IPS-18a (cell line): Measurements from ENCODE around the gene PHLPP1.

Source experiments
- H3K27ac ChIP-seq: one replicate; pipeline ENCODE4 v1.5.1; 2013; ENCODE audit warnings: low read length
- H3K27me3 ChIP-seq: one replicate; pipeline ENCODE4 v1.6.1; 2013; ENCODE audit warnings: mild to moderate bottlenecking, low read length; ENCODE audit not compliant: control insufficient read depth, insufficient read depth
- H3K36me3 ChIP-seq: one replicate; pipeline ENCODE4 v1.6.1; 2013; ENCODE audit warnings: low read depth, low read length; ENCODE audit not compliant: control insufficient read depth
- H3K4me1 ChIP-seq: one replicate; pipeline ENCODE4 v1.6.1; 2013; ENCODE audit warnings: low read depth, low read length; ENCODE audit not compliant: control insufficient read depth
- H3K4me3 ChIP-seq: one replicate; pipeline ENCODE4 v1.5.1; 2013; ENCODE audit warnings: low read length
- H3K9ac ChIP-seq: one replicate; pipeline ENCODE4 v1.6.1; 2013; ENCODE audit warnings: mild to moderate bottlenecking, low read length, moderate library complexity
- H3K9me3 ChIP-seq: one replicate; pipeline ENCODE4 v1.6.1; 2013; ENCODE audit warnings: low read depth, low read length; ENCODE audit not compliant: control insufficient read depth

The PHLPP1 gene

DNA sequence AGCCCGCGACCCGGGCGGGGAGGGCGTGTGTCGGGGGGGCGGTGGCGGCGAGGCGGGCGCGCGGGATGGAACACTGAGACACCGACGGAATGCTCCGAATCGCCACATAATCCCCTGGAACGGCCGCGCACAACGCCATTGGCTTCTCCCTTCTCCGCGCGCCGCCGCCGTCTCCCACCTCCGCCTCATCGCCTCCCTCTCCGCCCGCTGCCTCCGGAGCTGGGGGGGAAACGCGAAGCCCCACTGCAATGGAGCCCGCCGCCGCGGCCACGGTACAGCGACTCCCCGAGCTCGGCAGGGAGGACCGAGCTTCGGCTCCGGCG is at the start of gene PHLPP1:
PHLPP1 (plus strand) TSS at position 106 of the 323 bp plus-strand sequence; CDS start at position 249, 143 bp downstream.
- Histone ChIP-seq H3K27ac (peak within 1 kb of the TSS; percentile 55), H3K27me3 (no peaks in the 10 kb centered on the region), H3K9ac (peak within 1 kb of the TSS; percentile 72), H3K9me3 (no peaks in the 10 kb centered on the region), H3K4me3 (peak within 1 kb of the TSS; percentile 74), H3K4me1 (peaks cover 34% of the 10 kb centered on the region), H3K36me3 (no peaks in the 10 kb centered on the region)

GRCh38 chr18:62669225-62669624 is 46.1 kb upstream of the PHLPP1 start:
- no peaks in the 10 kb centered on the region for H3K36me3 ChIP-seq
- H3K27me3 ChIP-seq: no peaks in the 10 kb centered on the region
- no peak overlapping the region for H3K9ac ChIP-seq
- H3K4me1 ChIP-seq: no peaks in the 10 kb centered on the region
- no peak overlapping the region for H3K4me3 ChIP-seq
- H3K9me3 ChIP-seq: no peaks in the 10 kb centered on the region
- H3K27ac ChIP-seq: no peak overlapping the region

GRCh38 chr18:62670573-62670972 is 44.8 kb upstream of the PHLPP1 start:
- no peaks in the 10 kb centered on the region for H3K27me3 ChIP-seq
- H3K4me3 ChIP-seq: no peak overlapping the region
- no peaks in the 10 kb centered on the region for H3K9me3 ChIP-seq
- H3K27ac ChIP-seq: no peak overlapping the region
- H3K4me1 ChIP-seq: no peaks in the 10 kb centered on the region
- no peaks in the 10 kb centered on the region for H3K36me3 ChIP-seq
- H3K9ac ChIP-seq: no peak overlapping the region

DNA sequence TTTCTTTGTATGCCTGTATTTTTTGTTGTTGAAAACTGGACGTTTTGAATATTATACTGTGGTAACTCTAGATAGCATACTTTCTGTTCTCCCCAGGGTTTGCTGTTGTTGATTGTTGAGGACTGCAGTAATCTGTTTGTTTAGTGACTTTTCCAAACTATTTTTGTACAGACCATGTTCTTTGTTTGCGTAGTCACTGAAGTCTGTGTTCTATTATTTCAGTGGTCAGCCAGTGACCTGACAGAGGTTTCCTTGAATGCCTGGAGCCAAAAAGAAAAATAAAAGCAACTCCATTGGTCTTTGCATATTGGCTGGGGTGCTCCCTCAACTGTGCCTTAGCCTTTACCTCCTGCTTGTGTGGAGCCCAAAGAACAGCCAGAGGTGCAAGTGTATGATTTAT is 42.7 kb upstream of the PHLPP1 start:
- Histone ChIP-seq H3K36me3 (no peaks in the 10 kb centered on the region), H3K27ac (no peak overlapping the region), H3K4me3 (no peak overlapping the region), H3K9me3 (no peaks in the 10 kb centered on the region), H3K4me1 (no peaks in the 10 kb centered on the region), H3K9ac (no peak overlapping the region), H3K27me3 (no peaks in the 10 kb centered on the region)

DNA sequence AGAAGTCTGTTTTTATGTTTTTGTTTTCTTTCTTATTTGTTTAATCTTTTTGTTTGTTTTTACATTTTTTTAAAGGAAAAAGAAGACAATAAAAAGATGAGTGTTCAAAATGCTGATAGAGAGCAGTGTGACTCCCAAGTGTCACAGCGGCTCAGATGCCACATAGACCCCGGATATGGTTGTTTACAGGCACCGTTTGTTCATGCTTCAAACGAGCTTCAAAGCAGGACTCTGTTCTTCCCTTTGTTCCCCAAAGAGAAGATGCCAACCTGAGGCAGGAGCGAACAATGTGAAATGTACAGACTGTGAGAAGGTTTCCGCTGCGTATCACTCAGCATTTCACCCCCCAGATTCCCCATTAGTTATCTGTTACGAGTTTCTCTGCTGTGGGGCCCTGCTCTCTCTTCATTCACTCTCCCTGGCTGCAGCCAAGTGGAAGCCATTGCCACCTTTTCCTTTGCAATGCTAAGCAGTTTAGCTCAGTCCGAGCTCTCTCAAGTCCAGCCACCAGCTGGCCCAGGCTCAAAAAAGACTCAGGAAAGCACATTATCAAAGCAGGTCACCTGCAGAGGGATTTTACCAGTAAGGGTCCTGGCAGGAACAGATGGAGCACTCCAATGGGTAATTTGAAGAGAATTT is 36.4 kb upstream of the PHLPP1 start:
- Histone ChIP-seq H3K27me3 (no peaks in the 10 kb centered on the region), H3K4me3 (no peak overlapping the region), H3K36me3 (no peaks in the 10 kb centered on the region), H3K9me3 (no peaks in the 10 kb centered on the region), H3K9ac (no peak overlapping the region), H3K4me1 (peaks cover 21% of the 10 kb centered on the region), H3K27ac (no peak overlapping the region)

DNA sequence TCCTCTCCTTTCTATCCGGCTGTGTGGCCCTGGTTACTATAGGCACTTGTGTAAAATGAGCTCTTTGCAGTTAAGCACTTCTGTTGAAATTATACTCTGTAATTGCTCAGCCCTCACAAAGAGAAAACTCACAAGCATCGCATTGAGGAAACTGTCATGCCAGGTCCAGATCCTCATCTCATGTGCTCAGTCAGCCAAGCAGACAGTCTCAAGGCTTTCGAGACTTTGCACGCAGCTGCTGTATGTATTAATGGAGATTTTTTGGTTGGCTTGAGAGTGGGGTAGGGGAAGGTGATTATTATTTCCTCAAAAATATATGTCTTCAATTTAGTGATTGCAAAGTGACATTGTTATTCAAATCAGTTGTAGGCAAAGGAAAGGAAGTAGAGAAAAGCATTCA is 33.0 kb upstream of the PHLPP1 start:
- Histone ChIP-seq H3K9me3 (no peaks in the 10 kb centered on the region), H3K27me3 (no peaks in the 10 kb centered on the region), H3K36me3 (no peaks in the 10 kb centered on the region), H3K27ac (no peak overlapping the region), H3K9ac (no peak overlapping the region), H3K4me1 (peaks cover 21% of the 10 kb centered on the region), H3K4me3 (no peak overlapping the region)

GRCh38 chr18:62683935-62684334 is 31.4 kb upstream of the PHLPP1 start:
- Histone ChIP-seq H3K27me3 (no peaks in the 10 kb centered on the region), H3K9ac (no peak overlapping the region), H3K4me1 (peaks cover 19% of the 10 kb centered on the region), H3K4me3 (no peak overlapping the region), H3K27ac (no peak overlapping the region), H3K36me3 (no peaks in the 10 kb centered on the region), H3K9me3 (no peaks in the 10 kb centered on the region)

DNA sequence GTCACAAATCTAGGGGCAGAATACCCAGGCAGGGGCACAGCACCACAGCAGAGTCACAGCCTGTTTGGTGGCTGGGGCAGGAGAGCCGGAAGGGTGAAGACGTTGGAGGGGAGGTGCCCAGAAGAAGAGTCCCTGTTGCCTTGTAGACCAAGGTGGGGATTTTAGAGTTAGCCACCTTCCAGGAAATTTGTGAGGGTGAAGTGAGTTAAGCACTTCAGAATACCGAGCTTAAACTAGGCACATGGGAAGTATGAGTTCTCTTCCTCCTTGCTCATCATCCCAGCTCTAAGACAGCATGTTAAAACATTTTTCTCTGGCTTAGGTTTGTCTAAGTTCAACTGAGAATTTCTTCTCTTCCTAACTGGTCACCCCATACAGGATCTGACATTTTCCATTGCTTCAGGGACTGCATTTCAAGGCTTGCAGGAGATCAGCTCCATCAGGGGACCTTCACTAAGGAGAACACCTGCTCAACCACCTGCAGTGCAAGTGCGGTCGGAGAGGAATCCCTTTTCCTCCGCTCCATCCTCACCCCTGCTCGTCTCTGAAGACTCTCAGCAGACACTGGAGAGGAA is 26.5 kb upstream of the PHLPP1 start:
- H3K36me3 ChIP-seq: no peaks in the 10 kb centered on the region
- H3K9me3 ChIP-seq: no peaks in the 10 kb centered on the region
- no peaks in the 10 kb centered on the region for H3K27me3 ChIP-seq
- H3K9ac ChIP-seq: no peak overlapping the region
- H3K4me1 ChIP-seq: no peaks in the 10 kb centered on the region
- H3K4me3 ChIP-seq: no peak overlapping the region
- H3K27ac ChIP-seq: no peak overlapping the region

GRCh38 chr18:62690236-62690815 is 25.0 kb upstream of the PHLPP1 start:
- Histone ChIP-seq H3K9me3 (no peaks in the 10 kb centered on the region), H3K9ac (no peak overlapping the region), H3K27me3 (no peaks in the 10 kb centered on the region), H3K4me3 (no peak overlapping the region), H3K27ac (no peak overlapping the region), H3K4me1 (no peaks in the 10 kb centered on the region), H3K36me3 (no peaks in the 10 kb centered on the region)

- no peak overlapping the region for H3K9ac ChIP-seq
- H3K4me1 ChIP-seq: no peaks in the 10 kb centered on the region
- no peaks in the 10 kb centered on the region for H3K36me3 ChIP-seq
- no peak overlapping the region for H3K27ac ChIP-seq
- no peak overlapping the region for H3K4me3 ChIP-seq
- H3K9me3 ChIP-seq: no peaks in the 10 kb centered on the region
- H3K27me3 ChIP-seq: no peaks in the 10 kb centered on the region
Observed at GRCh38 chr18:62693659-62694058, 21.7 kb upstream of the PHLPP1 start.

DNA sequence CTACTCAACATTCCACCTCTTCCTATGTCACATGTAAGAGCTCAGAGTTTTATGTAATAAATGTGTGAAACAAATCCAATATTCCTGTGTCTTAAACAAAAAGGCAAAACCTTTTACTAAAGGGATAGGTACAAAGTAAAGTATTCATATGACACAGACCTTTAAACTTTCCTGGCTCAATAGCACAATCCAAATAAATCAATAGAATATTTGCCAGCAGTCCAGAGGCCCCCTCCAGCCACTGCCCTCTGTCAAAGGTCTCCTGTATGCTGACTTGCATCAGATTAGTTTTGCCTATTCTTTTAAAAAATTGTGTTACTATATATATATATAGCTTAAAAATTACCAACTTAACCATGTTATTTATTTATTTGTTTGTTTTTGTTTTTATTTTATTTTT is 17.7 kb upstream of the PHLPP1 start:
- Histone ChIP-seq H3K9ac (no peak overlapping the region), H3K36me3 (no peaks in the 10 kb centered on the region), H3K9me3 (no peaks in the 10 kb centered on the region), H3K27me3 (no peaks in the 10 kb centered on the region), H3K27ac (no peak overlapping the region), H3K4me3 (no peak overlapping the region), H3K4me1 (no peaks in the 10 kb centered on the region)

- no peak overlapping the region for H3K9ac ChIP-seq
- H3K27ac ChIP-seq: no peak overlapping the region
- H3K36me3 ChIP-seq: no peaks in the 10 kb centered on the region
Observed at GRCh38 chr18:62702259-62702658, 13.1 kb upstream of the PHLPP1 start.

More at GRCh38 chr18:62702259-62702658, 13.1 kb upstream of the PHLPP1 start:
- Histone ChIP-seq H3K4me3 (no peak overlapping the region), H3K4me1 (no peaks in the 10 kb centered on the region), H3K9me3 (no peaks in the 10 kb centered on the region), H3K27me3 (no peaks in the 10 kb centered on the region)
